Endothelial cell of umbilical vein (primary cell): ENCODE measurements around the gene KCNJ16. TPM values are rescaled to one million over a fixed set of nuclear protein-coding genes. Genes with fewer than 3 reads are reported as not detected.

Experiments
- BruUV-seq: library from RNA; stranded (reverse); fragments of 400-500 nt; replicated peaks from 2 replicates; lab custom pipeline; 2021; lab: Mats Ljungman, UMichigan
- CTCF ChIA-PET: fragments of 300-600, 350-600 bp; sonication (Branson Sonifier 250); formaldehyde crosslinking; loops from one replicate; lab custom pipeline; 2021; ENCODE audit warnings: antibody characterized with exemption, inconsistent platforms; lab: Charles Lee
- POLR2A ChIA-PET: fragments of 300-600, 350-600 bp; sonication (Branson Sonifier 250); formaldehyde crosslinking; loops from one replicate; lab custom pipeline; 2021; ENCODE audit warnings: antibody characterized with exemption, inconsistent platforms; lab: Charles Lee
- DNase-seq: peaks from one replicate; pipeline ENCODE4 v3.0.0-alpha.2; 2011; ENCODE audit warnings: low read depth, low spot score
- FAIRE-seq: peaks from 2 replicates; lab custom pipeline; 2011; peaks lifted over from hg19 to GRCh38; lab: Jason Lieb, UNC
- H2AFZ ChIP-seq: 2 replicates; pipeline ENCODE4 v1.6.0; 2012; ENCODE audit warnings: low read depth, low read length, control low read depth, inconsistent platforms
- H3K27ac ChIP-seq: 2 replicates; pipeline ENCODE4 v1.5.1; 2011; ENCODE audit warnings: low read depth, mild to moderate bottlenecking, control low read depth, low read length, moderate library complexity; ENCODE audit not compliant: insufficient read depth
- H3K27me3 ChIP-seq, 2 experiments: 2 replicates each; pipeline versions ENCODE4 v1.6.0 to v1.6.1; 2011; ENCODE audit warnings: low read length in 2 of 2, mixed read lengths in 1 of 2; ENCODE audit not compliant: control insufficient read depth in 2 of 2, insufficient read depth in 2 of 2
- H3K36me3 ChIP-seq, 2 experiments: 2 replicates in 1 of 2; 3 replicates in 1 of 2; pipeline ENCODE4 v1.5.1; 2011; ENCODE audit warnings: low read length in 2 of 2, mild to moderate bottlenecking in 1 of 2, moderate library complexity in 1 of 2; ENCODE audit not compliant: control insufficient read depth in 2 of 2, insufficient read depth in 2 of 2; ENCODE audit errors: extremely low read depth in 1 of 2
- H3K4me1 ChIP-seq: 3 replicates; pipeline ENCODE4 v1.5.1; 2011; ENCODE audit warnings: mild to moderate bottlenecking, low read length; ENCODE audit not compliant: control insufficient read depth, insufficient read depth; ENCODE audit errors: extremely low read depth
- H3K4me2 ChIP-seq: 2 replicates; pipeline ENCODE4 v1.6.1; 2011; ENCODE audit warnings: low read length, control low read depth, mixed read lengths; ENCODE audit not compliant: insufficient read depth
- H3K4me3 ChIP-seq, 3 experiments: fragments of 200-600 bp in 1 of 3; sonication (generic), shearing (Covaris generic) in 1 of 3; replicated peaks in 1 of 3; 2 replicates each; pipeline ENCODE4 v1.5.1; 2011 to 2016; ENCODE audit warnings: control low read depth in 3 of 3, low read length in 3 of 3, mild to moderate bottlenecking in 2 of 3, inconsistent platforms in 1 of 3, low read depth in 1 of 3, moderate library complexity in 1 of 3; ENCODE audit not compliant: insufficient read depth in 1 of 3
- H3K79me2 ChIP-seq: 2 replicates; pipeline ENCODE4 v1.6.0; 2012; ENCODE audit warnings: low read length, inconsistent platforms; ENCODE audit not compliant: control insufficient read depth, insufficient read depth
- H3K9ac ChIP-seq: replicated peaks from 2 replicates; pipeline ENCODE3; 2011; ENCODE audit warnings: low read length, control low read depth; ENCODE audit not compliant: insufficient read depth; ENCODE audit errors: extremely low read depth
- H3K9me1 ChIP-seq: replicated peaks from 3 replicates; pipeline ENCODE4 v1.6.0; 2011; ENCODE audit warnings: mild to moderate bottlenecking, low read length; ENCODE audit not compliant: control insufficient read depth, insufficient read depth; ENCODE audit errors: extremely low read depth
- H3K9me3 ChIP-seq: replicated peaks from 2 replicates; pipeline ENCODE4 v1.5.1; 2012; ENCODE audit warnings: low read length, inconsistent platforms; ENCODE audit not compliant: control insufficient read depth, insufficient read depth
- H4K20me1 ChIP-seq: replicated peaks from 2 replicates; pipeline ENCODE3; 2011; ENCODE audit warnings: mild to moderate bottlenecking, low read length; ENCODE audit not compliant: control insufficient read depth, insufficient read depth; ENCODE audit errors: extremely low read depth
- CTCF ChIP-seq, 2 donors: IDR thresholded peaks; 1 replicate in 1 of 2; 2 replicates in 1 of 2; pipeline ENCODE4 v1.5.1; 2011; ENCODE audit warnings: low read length in 2 of 2, mild to moderate bottlenecking in 2 of 2, moderate library complexity in 2 of 2, control low read depth in 1 of 2, inconsistent platforms in 1 of 2, low read depth in 1 of 2; ENCODE audit not compliant: insufficient read depth in 1 of 2; ENCODE audit errors: extremely low read depth in 1 of 2
- FOS ChIP-seq: IDR thresholded peaks from 2 replicates; pipeline ENCODE4 v1.6.1; 2011; ENCODE audit warnings: mild to moderate bottlenecking, low read length, moderate library complexity, borderline replicate concordance; ENCODE audit not compliant: insufficient read depth
- MAX ChIP-seq: IDR thresholded peaks from 2 replicates; pipeline ENCODE4 v1.6.1; 2011; ENCODE audit not compliant: insufficient read depth, insufficient read length
- MYC ChIP-seq: IDR thresholded peaks from one replicate; pipeline ENCODE4 v1.6.1; 2011; ENCODE audit warnings: mild to moderate bottlenecking, low read depth, low read length
- POLR2AphosphoS5 ChIP-seq: IDR thresholded peaks from 2 replicates; pipeline ENCODE4 v1.6.1; 2012; ENCODE audit warnings: low read depth, mild to moderate bottlenecking, control low read depth, low read length, moderate library complexity; ENCODE audit not compliant: insufficient read depth
- dilution Hi-C: fragments of 300-500 bp; cut with MboI; formaldehyde crosslinking; loops from one replicate; pipeline ENCODE4 v1.15.0; 2019; ENCODE audit warnings: low sequenced_read_pairs; ENCODE audit not compliant: extremely low pct_ligation_motif_present
- intact Hi-C: fragments of 100-400 bp; cut with micrococcal nuclease; formaldehyde crosslinking; loops from one replicate; pipeline ENCODE4 v1.10.0; 2022
- polyA plus RNA-seq, 4 experiments: library from polyadenylated mRNA; depleted of rRNA in 3 of 4; stranded (reverse) in 3 of 4; unstranded in 1 of 4; fragments of >200 nt; gene quantifications; 2 replicates each; pipeline versions ENCODE4 v1.2.1 to v1.2.3, GENCODE V29; 2011 to 2012; ENCODE audit warnings: missing spikeins in 1 of 4
- total RNA-seq: library from RNA; stranded (reverse); gene quantifications from 2 replicates; pipeline ENCODE4 v1.2.3, GENCODE V29; 2021

The KCNJ16 gene
- total and polyA plus RNA-seq, 2 donors (not counting 3 experiments of a cell fraction or from before 2014, with no cell fraction given): 0.07 TPM; not detected in 1

GRCh38 chr17:70168044-70168976, 93.3 kb downstream of the KCNJ16 start:
- no peaks in the 10 kb centered on the region for H3K9me1 ChIP-seq
- H3K36me3 ChIP-seq: no peaks in the 10 kb centered on the region
- no TSS peak for BruUV-seq
- peak; percentile 96 for DNase-seq
- peak overlapping the region; percentile 39 for H2AFZ ChIP-seq
- H3K9me3 ChIP-seq: no peaks in the 10 kb centered on the region
- TF ChIP-seq CTCF (IDR thresholded peaks at IDR 0.05; ENCODE audit: extremely low read depth in 1 of 2, insufficient read depth in 1 of 2, low read depth in 1 of 2, low read length in 2 of 2) (peak; percentile 81 to 88), POLR2AphosphoS5 (no peak), MYC (no peak), MAX (peak; percentile 69), FOS (no peak)
- H3K4me3 ChIP-seq: peak overlapping the region; percentile 40 to 97 (median 78)
- H4K20me1 ChIP-seq: no peaks in the 10 kb centered on the region
- peaks cover 28% of the 10 kb centered on the region for H3K79me2 ChIP-seq
- H3K9ac ChIP-seq: peak overlapping the region; percentile 96
- dilution Hi-C loops: no loop called here
- CTCF ChIA-PET: interaction anchor here (0.6 to 7.9 kb wide), 31 partner anchors 9 to 833 kb away, joined by 3 to 156 read pairs (median 5); no protein-coding TSS in a partner anchor
- no peaks in the 10 kb centered on the region for H3K27me3 ChIP-seq
- H3K4me2 ChIP-seq: peak overlapping the region; percentile 84
- intact Hi-C loops: loop anchor here (1.0 to 5.0 kb wide), 17 partner anchors 10 to 841 kb away; partner anchors contain the start of gene ABCA5
- POLR2A ChIA-PET: interaction anchor here (0.7 to 3.3 kb wide), 7 partner anchors 8 to 561 kb away, joined by 3 to 14 read pairs (median 4); no protein-coding TSS in a partner anchor
- FAIRE-seq: peak; percentile 73
- peaks cover 52% of the 10 kb centered on the region for H3K4me1 ChIP-seq
- H3K27ac ChIP-seq: peak overlapping the region; percentile 87
